ENCODE results near the gene PRKCI. TPM values are rescaled to one million over a fixed set of nuclear protein-coding genes. Genes with fewer than 3 reads are reported as not detected.
"Not testable (repeated sequence)": the region's sequence is repeated elsewhere in the genome, so short reads cannot be mapped to it uniquely, and the experiment has no call there.

PRKCI gene
- total and polyA plus RNA-seq, 2 donors (not counting 1 experiment from before 2014, with no cell fraction given) = 1.8 to 11.1 TPM

- ChIA-PET CTCF (interaction anchor here (1.2 kb wide), 1 partner anchor 22 kb away, joined by 3 read pairs; no protein-coding TSS in a partner anchor), POLR2A (no interaction called here)
- intact Hi-C loops (cut with micrococcal nuclease) = no loop called here
- no peaks in the 10 kb centered on the region for H3K36me3 ChIP-seq (replicated peaks in 1 of 2; ENCODE audit: control extremely low read depth in 1 of 2, control insufficient read depth in 1 of 2, extremely low read depth in 1 of 2, insufficient read depth in 2 of 2, low read length in 1 of 2)
- no peak overlapping the region for H3K4me2 ChIP-seq (replicated peaks; ENCODE audit: low read depth, low read length, poor library complexity, severe bottlenecking)
- no peaks in the 10 kb centered on the region for H3K4me1 Mint-ChIP-seq
- no peak overlapping the region for H3K27ac ChIP-seq (ENCODE audit: low read length in 2 of 2)
- no peaks in the 10 kb centered on the region for H3K79me2 ChIP-seq (ENCODE audit: control insufficient read depth, insufficient read depth, low read length)
- peaks cover 0 to 8% (median 0%) of the 10 kb centered on the region in 3 donors for H3K9me3 ChIP-seq (ENCODE audit: control extremely low read depth in 1 of 3, control insufficient read depth in 2 of 3, insufficient read depth in 1 of 3, low read length in 2 of 3)
- H3K9ac ChIP-seq (ENCODE audit: low read length) = no peak overlapping the region
- H2AFZ ChIP-seq (ENCODE audit: insufficient read depth, low read depth, low read length, poor library complexity, severe bottlenecking) = no peak overlapping the region
- H3K27ac Mint-ChIP-seq = no peak overlapping the region
- H3K4me1 ChIP-seq (ENCODE audit: control insufficient read depth in 2 of 2, insufficient read depth in 2 of 2, low read length in 2 of 2) = no peaks in the 10 kb centered on the region
- no CpG with 5 or more reads among the region's 2 CpGs for WGBS (ENCODE audit: insufficient coverage)
- H3K4me3 Mint-ChIP-seq = no peak overlapping the region
- DNase-seq (no peak), ATAC-seq (ENCODE audit: low read depth) (no peak)
- no peaks in the 10 kb centered on the region for H3K9me3 Mint-ChIP-seq (ENCODE audit: insufficient read depth)
- peaks cover 27% of the 10 kb centered on the region for H3K27me3 Mint-ChIP-seq
- H3K4me3 ChIP-seq (ENCODE audit: control extremely low read depth in 1 of 5, extremely low read depth in 1 of 5, insufficient read depth in 1 of 5, low read depth in 2 of 5, low read length in 4 of 5) = no peak overlapping the region
- peaks cover 0 to 15% (median 2%) of the 10 kb centered on the region in 4 experiments for H3K27me3 ChIP-seq (replicated peaks in 1 of 4; ENCODE audit: control extremely low read depth in 1 of 4, control insufficient read depth in 3 of 4, insufficient read depth in 4 of 4, low read length in 3 of 4)
- TF ChIP-seq EZH2 (IDR thresholded peaks at IDR 0.05; ENCODE audit: borderline replicate concordance, insufficient read depth, low read depth, low read length, poor library complexity, severe bottlenecking) (no peak), CTCF (IDR thresholded peaks at IDR 0.05) (no peak)
- no peaks in the 10 kb centered on the region for H4K20me1 ChIP-seq (ENCODE audit: control insufficient read depth, insufficient read depth, low read length, poor library complexity, severe bottlenecking)
Measured at GRCh38 chr3:170205302-170205701, 16.9 kb upstream of the PRKCI start.

- peaks cover 0 to 15% (median 2%) of the 10 kb centered on the region in 4 experiments for H3K27me3 ChIP-seq (replicated peaks in 1 of 4; ENCODE audit: control extremely low read depth in 1 of 4, control insufficient read depth in 3 of 4, insufficient read depth in 4 of 4, low read length in 3 of 4)
- H3K27me3 Mint-ChIP-seq = peaks cover 24% of the 10 kb centered on the region
- DNase-seq; H3K9ac ChIP-seq (ENCODE audit: low read length); H3K4me3 ChIP-seq (ENCODE audit: control extremely low read depth in 1 of 5, extremely low read depth in 1 of 5, insufficient read depth in 1 of 5, low read depth in 2 of 5, low read length in 4 of 5); H3K4me3 Mint-ChIP-seq; H3K4me1 ChIP-seq (ENCODE audit: control insufficient read depth in 2 of 2, insufficient read depth in 2 of 2, low read length in 2 of 2); H3K79me2 ChIP-seq (ENCODE audit: control insufficient read depth, insufficient read depth, low read length); H4K20me1 ChIP-seq (ENCODE audit: control insufficient read depth, insufficient read depth, low read length, poor library complexity, severe bottlenecking); H3K27ac ChIP-seq (ENCODE audit: low read length in 2 of 2); ATAC-seq (ENCODE audit: low read depth); H3K9me3 Mint-ChIP-seq (ENCODE audit: insufficient read depth); H3K9me3 ChIP-seq (ENCODE audit: control extremely low read depth in 1 of 3, control insufficient read depth in 2 of 3, insufficient read depth in 1 of 3, low read length in 2 of 3); H2AFZ ChIP-seq (ENCODE audit: insufficient read depth, low read depth, low read length, poor library complexity, severe bottlenecking); POLR2A ChIA-PET; H3K36me3 ChIP-seq (replicated peaks in 1 of 2; ENCODE audit: control extremely low read depth in 1 of 2, control insufficient read depth in 1 of 2, extremely low read depth in 1 of 2, insufficient read depth in 2 of 2, low read length in 1 of 2); H3K27ac Mint-ChIP-seq; H3K4me1 Mint-ChIP-seq; H3K4me2 ChIP-seq (replicated peaks; ENCODE audit: low read depth, low read length, poor library complexity, severe bottlenecking); intact Hi-C loops (cut with micrococcal nuclease): not testable (repeated sequence)
- CTCF ChIA-PET = interaction anchor here (1.2 kb wide), 1 partner anchor 23 kb away, joined by 3 read pairs; no protein-coding TSS in a partner anchor
- 97% methylated on average over 7 of the region's 11 CpGs for WGBS (ENCODE audit: insufficient coverage)
Measured at GRCh38 chr3:170206164-170206762, 16.0 kb upstream of the PRKCI start.
